Ascending aorta (tissue), 2 donors: Measurements from ENCODE around the gene KLK8. TPM values are rescaled to one million over a fixed set of nuclear protein-coding genes. Genes with fewer than 3 reads are reported as not detected.

Experiments used
- DNase-seq, 2 donors: peaks; one replicate each; pipeline ENCODE4 v3.0.0-alpha.2; 2019; ENCODE audit warnings: low spot score in 2 of 2
- H3K27ac ChIP-seq, 2 donors: fragments of 200-600 bp; sonication (generic); one replicate each; pipeline ENCODE4 v1.5.1; 2016 to 2017; ENCODE audit warnings: mild to moderate bottlenecking in 1 of 2
- H3K27me3 ChIP-seq: fragments of 200-600 bp; sonication (generic); one replicate; pipeline ENCODE4 v1.5.1; 2017
- H3K36me3 ChIP-seq, 2 donors: fragments of 200-600 bp; sonication (generic); one replicate each; pipeline ENCODE4 v1.5.1; 2016
- H3K4me1 ChIP-seq, 2 donors: fragments of 200-600 bp; sonication (generic); one replicate each; pipeline ENCODE4 v1.5.1; 2016 to 2017; ENCODE audit warnings: mild to moderate bottlenecking in 1 of 2
- H3K4me3 ChIP-seq, 2 donors: fragments of 200-600 bp; sonication (generic); one replicate each; pipeline ENCODE4 v1.5.1; 2016 to 2017; ENCODE audit warnings: mild to moderate bottlenecking in 1 of 2
- H3K9me3 ChIP-seq, 2 donors: fragments of 200-600 bp; sonication (generic); one replicate each; pipeline ENCODE4 v1.5.1; 2016
- CTCF ChIP-seq, 3 experiments: fragments of 200-600 bp in 2 of 3; fragments of 450-650 bp in 1 of 3; sonication (generic) in 2 of 3; IDR thresholded peaks; one replicate each; pipeline ENCODE4 v1.5.1; 2016 to 2019; ENCODE audit warnings: antibody characterized with exemption in 3 of 3, mild to moderate bottlenecking in 1 of 3, moderate library complexity in 1 of 3
- intact Hi-C: fragments of 100-400 bp; cut with DNase I; formaldehyde crosslinking; loops from one replicate; pipeline ENCODE4 v1.15.1; 2023
- total RNA-seq: library from RNA; depleted of rRNA; stranded (reverse); fragments of >200 nt; gene quantifications from one replicate; pipeline ENCODE4 v1.1.0, GENCODE V29; 2016

KLK8 gene
- not detected for total RNA-seq

GRCh38 chr19:51001515-51001914, at the start of gene KLK8:
KLK8 (minus strand) TSS chr19:51001604; CDS start chr19:51001167, 437 bp downstream.
- DNase-seq = no peak
- H3K4me1 ChIP-seq = no peaks in the 10 kb centered on the region
- no peak within 1 kb of the TSS for H3K4me3 ChIP-seq
- TF ChIP-seq CTCF (IDR thresholded peaks at IDR 0.05) = no peak
- H3K27ac ChIP-seq = no peak within 1 kb of the TSS
- H3K27me3 ChIP-seq = no peaks in the 10 kb centered on the region
- intact Hi-C loops = no loop called here
- no peaks in the 10 kb centered on the region for H3K9me3 ChIP-seq
- H3K36me3 ChIP-seq = no peaks in the 10 kb centered on the region

- Histone ChIP-seq H3K4me3 (no peak overlapping the region), H3K4me1 (no peaks in the 10 kb centered on the region), H3K36me3 (no peaks in the 10 kb centered on the region), H3K27me3 (no peaks in the 10 kb centered on the region), H3K9me3 (no peaks in the 10 kb centered on the region), H3K27ac (no peak overlapping the region)
- intact Hi-C loops = no loop called here
- no peak for TF ChIP-seq CTCF (IDR thresholded peaks at IDR 0.05)
- no peak for DNase-seq
Observed at GRCh38 chr19:51047031-51047335, 45.6 kb upstream of the KLK8 start.

- Histone ChIP-seq H3K36me3 (no peaks in the 10 kb centered on the region), H3K27me3 (no peaks in the 10 kb centered on the region), H3K9me3 (no peaks in the 10 kb centered on the region), H3K27ac (no peak overlapping the region), H3K4me3 (no peak overlapping the region), H3K4me1 (no peaks in the 10 kb centered on the region)
- no peak for TF ChIP-seq CTCF (IDR thresholded peaks at IDR 0.05)
- intact Hi-C loops = no loop called here
- no peak for DNase-seq
Observed at GRCh38 chr19:51044327-51044726, 42.9 kb upstream of the KLK8 start.

GRCh38 chr19:51043497-51043896, 42.1 kb upstream of the KLK8 start:
- intact Hi-C loops = no loop called here
- DNase-seq = no peak
- no peaks in the 10 kb centered on the region for H3K27me3 ChIP-seq
- H3K36me3 ChIP-seq = no peaks in the 10 kb centered on the region
- H3K4me1 ChIP-seq = no peaks in the 10 kb centered on the region
- no peak for TF ChIP-seq CTCF (IDR thresholded peaks at IDR 0.05)
- no peak overlapping the region for H3K27ac ChIP-seq
- H3K4me3 ChIP-seq = no peak overlapping the region
- no peaks in the 10 kb centered on the region for H3K9me3 ChIP-seq

- Histone ChIP-seq H3K27ac (no peak overlapping the region), H3K27me3 (no peaks in the 10 kb centered on the region), H3K4me3 (no peak overlapping the region), H3K9me3 (no peaks in the 10 kb centered on the region), H3K36me3 (no peaks in the 10 kb centered on the region), H3K4me1 (no peaks in the 10 kb centered on the region)
- intact Hi-C loops = no loop called here
- TF ChIP-seq CTCF (IDR thresholded peaks at IDR 0.05) = no peak
- DNase-seq = no peak
Observed at GRCh38 chr19:51040151-51040550, 38.7 kb upstream of the KLK8 start.

- no peak for TF ChIP-seq CTCF (IDR thresholded peaks at IDR 0.05)
- no peaks in the 10 kb centered on the region for H3K4me1 ChIP-seq
- H3K27ac ChIP-seq = no peak overlapping the region
- H3K36me3 ChIP-seq = no peaks in the 10 kb centered on the region
- no peaks in the 10 kb centered on the region for H3K9me3 ChIP-seq
- no peak for DNase-seq
- intact Hi-C loops = no loop called here
- no peak overlapping the region for H3K4me3 ChIP-seq
- no peaks in the 10 kb centered on the region for H3K27me3 ChIP-seq
Observed at GRCh38 chr19:51036519-51036918, 35.1 kb upstream of the KLK8 start.
